IMR-90 (cell line): ENCODE measurements around the gene DIAPH2. TPM values are rescaled to one million over a fixed set of nuclear protein-coding genes. Genes with fewer than 3 reads are reported as not detected.

ENCODE experiments used
- ATAC-seq: fragments of 200-7000 bp; cut with Tn5 transposase; 2 replicates; pipeline ENCODE4 v1.9.1; 2020; ENCODE audit warnings: low read depth, mild to moderate bottlenecking, moderate library complexity
- BruUV-seq: library from RNA; stranded (reverse); fragments of 400-500 nt; replicated peaks from 2 replicates; lab custom pipeline; 2021; lab: Mats Ljungman, UMichigan
- CTCF ChIA-PET: fragments of 300-600 bp; formaldehyde crosslinking; extraction: SDS; loops from one replicate; lab custom pipeline; 2021; ENCODE audit warnings: antibody characterized with exemption; lab: Yijun Ruan, JAX
- POLR2A ChIA-PET: fragments of 300-600 bp; sonication (Branson Sonifier 250); formaldehyde crosslinking; loops from one replicate; lab custom pipeline; 2022; ENCODE audit warnings: antibody characterized with exemption; ENCODE audit not compliant: unreplicated experiment; lab: Charles Lee
- DNase-seq: peaks from one replicate; pipeline ENCODE4 v3.0.0; 2013
- H2AFZ ChIP-seq: replicated peaks from 2 replicates; pipeline ENCODE3; 2013; ENCODE audit warnings: low read length, mild to moderate bottlenecking; ENCODE audit not compliant: poor library complexity
- H2AK5ac ChIP-seq: 2 replicates; pipeline ENCODE4 v1.6.1; 2013; ENCODE audit warnings: low read depth, low read length, inconsistent platforms
- H2AK9ac ChIP-seq: replicated peaks from 2 replicates; pipeline ENCODE3; 2013; ENCODE audit warnings: mild to moderate bottlenecking, low read depth, low read length, moderate library complexity; ENCODE audit not compliant: poor library complexity
- H2BK120ac ChIP-seq: 2 replicates; pipeline ENCODE4 v1.6.1; 2013; ENCODE audit warnings: low read depth, low read length, inconsistent platforms
- H2BK15ac ChIP-seq: 3 replicates; pipeline ENCODE4 v1.6.1; 2013; ENCODE audit warnings: low read depth, low read length, inconsistent platforms
- H2BK20ac ChIP-seq: 2 replicates; pipeline ENCODE4 v1.6.1; 2013; ENCODE audit warnings: low read depth, mild to moderate bottlenecking, inconsistent platforms, low read length, moderate library complexity
- H2BK5ac ChIP-seq: 2 replicates; pipeline ENCODE4 v1.6.1; 2013; ENCODE audit warnings: mild to moderate bottlenecking, low read depth, low read length, inconsistent platforms; ENCODE audit not compliant: poor library complexity, severe bottlenecking
- H3K14ac ChIP-seq: replicated peaks from 2 replicates; pipeline ENCODE4 v1.6.1; 2013; ENCODE audit warnings: low read depth, low read length, inconsistent platforms
- H3K18ac ChIP-seq: 2 replicates; pipeline ENCODE4 v1.6.1; 2013; ENCODE audit warnings: low read depth, low read length, control low read depth
- H3K23ac ChIP-seq: 2 replicates; pipeline ENCODE4 v1.6.1; 2013; ENCODE audit warnings: low read depth, low read length, inconsistent platforms
- H3K27ac ChIP-seq: 2 replicates; pipeline ENCODE4 v1.5.1; 2013; ENCODE audit warnings: mild to moderate bottlenecking, control low read depth, low read length; ENCODE audit not compliant: insufficient read depth
- H3K27me3 ChIP-seq: 2 replicates; pipeline ENCODE4 v1.6.1; 2013; ENCODE audit warnings: low read length; ENCODE audit not compliant: control insufficient read depth, insufficient read depth
- H3K36me3 ChIP-seq: 2 replicates; pipeline ENCODE4 v1.6.1; 2013; ENCODE audit warnings: low read length, mixed read lengths; ENCODE audit not compliant: control insufficient read depth, insufficient read depth
- H3K4ac ChIP-seq: 2 replicates; pipeline ENCODE4 v1.6.1; 2013; ENCODE audit warnings: low read depth, low read length, inconsistent platforms
- H3K4me1 ChIP-seq: 2 replicates; pipeline ENCODE4 v1.6.1; 2013; ENCODE audit warnings: low read length, mixed read lengths; ENCODE audit not compliant: control insufficient read depth, insufficient read depth
- H3K4me2 ChIP-seq: 2 replicates; pipeline ENCODE4 v1.6.1; 2013; ENCODE audit warnings: low read depth, mild to moderate bottlenecking, control low read depth, low read length, moderate library complexity
- H3K4me3 ChIP-seq: 2 replicates; pipeline ENCODE4 v1.5.1; 2013; ENCODE audit warnings: low read depth, mild to moderate bottlenecking, control low read depth, low read length, moderate library complexity; ENCODE audit not compliant: insufficient read depth
- H3K56ac ChIP-seq: 2 replicates; pipeline ENCODE4 v1.6.1; 2013; ENCODE audit warnings: low read length, inconsistent platforms; ENCODE audit not compliant: insufficient read depth; ENCODE audit errors: extremely low read depth
- H3K79me1 ChIP-seq, 2 experiments: 2 replicates each; pipeline ENCODE4 v1.6.1; 2013; ENCODE audit warnings: low read length in 2 of 2, inconsistent platforms in 1 of 2, low read depth in 1 of 2
- H3K9ac ChIP-seq: 2 replicates; pipeline ENCODE4 v1.6.1; 2013; ENCODE audit warnings: low read depth, low read length, control low read depth
- H3K9me1 ChIP-seq: 2 replicates; pipeline ENCODE4 v1.6.1; 2013; ENCODE audit warnings: low read length, inconsistent platforms; ENCODE audit not compliant: insufficient read depth
- H3K9me3 ChIP-seq: 2 replicates; pipeline ENCODE4 v1.6.1; 2013; ENCODE audit warnings: low read length; ENCODE audit not compliant: control insufficient read depth, insufficient read depth
- H4K20me1 ChIP-seq: 2 replicates; pipeline ENCODE4 v1.6.1; 2013; ENCODE audit warnings: low read length, inconsistent platforms; ENCODE audit not compliant: insufficient read depth
- H4K5ac ChIP-seq: 2 replicates; pipeline ENCODE4 v1.6.1; 2013; ENCODE audit warnings: mild to moderate bottlenecking, low read depth, low read length, control low read depth
- H4K8ac ChIP-seq, 2 experiments: 2 replicates each; pipeline ENCODE4 v1.6.1; 2013; ENCODE audit warnings: low read depth in 2 of 2, low read length in 2 of 2, control low read depth in 1 of 2, inconsistent platforms in 1 of 2
- H4K91ac ChIP-seq: 2 replicates; pipeline ENCODE4 v1.6.1; 2013; ENCODE audit warnings: low read depth, low read length, inconsistent platforms; ENCODE audit not compliant: insufficient read depth
- MAFK ChIP-seq: IDR thresholded peaks from 2 replicates; pipeline ENCODE4 v1.6.1; 2012; ENCODE audit warnings: low read depth, low read length, improper control_type of control experiment
- WGBS, 2 experiments: methylation state at CpG; one replicate each; pipeline versions ENCODE4 v1.1.5 to v1.1.7; 2013; ENCODE audit warnings: missing lambda C conversion rate in 2 of 2; ENCODE audit not compliant: insufficient read length in 1 of 2; ENCODE audit errors: extremely low coverage in 2 of 2; 5-methylcytosine and 5-hydroxymethylcytosine counted together
- dilution Hi-C: fragments of 300-500 bp; cut with HindIII; formaldehyde crosslinking; loops from one replicate; pipeline ENCODE4 v1.14.3; 2018; ENCODE audit warnings: low sequenced_read_pairs; ENCODE audit not compliant: unreplicated experiment
- in situ Hi-C: fragments of 300-500 bp; cut with MboI; formaldehyde crosslinking; loops from 3 replicates; pipeline ENCODE4 v1.14.3; 2019; ENCODE audit warnings: low sequenced_read_pairs, inconsistent platforms, mixed read lengths
- intact Hi-C: fragments of 100-400 bp; cut with micrococcal nuclease; formaldehyde crosslinking; loops from 2 replicates; pipeline ENCODE4 v1.10.0; 2022
- polyA plus RNA-seq, 3 experiments: library from polyadenylated mRNA; depleted of rRNA; stranded (reverse); fragments of >200 nt; gene quantifications; 2 replicates each; pipeline ENCODE4 v1.2.3, GENCODE V29; 2012; ENCODE audit warnings: low replicate concordance in 1 of 3
- total RNA-seq: library from RNA; depleted of rRNA; stranded (reverse); fragments of >200 nt; gene quantifications from 2 replicates; pipeline ENCODE4 v1.2.3, GENCODE V29; 2012

The DIAPH2 gene
- total and polyA plus RNA-seq, 2 of the 4 experiments (the other 2 are of a cell fraction): 3.6 to 19.9 TPM

GRCh38 chrX:97498093-97498492, 813.5 kb downstream of the DIAPH2 start:
- H3K36me3 ChIP-seq: no peaks in the 10 kb centered on the region
- H2AK5ac ChIP-seq: no peak overlapping the region
- no peak overlapping the region for H2AK9ac ChIP-seq
- no peaks in the 10 kb centered on the region for H4K20me1 ChIP-seq
- H2BK20ac ChIP-seq: no peak overlapping the region
- no peak overlapping the region for H3K23ac ChIP-seq
- H4K5ac ChIP-seq: no peak overlapping the region
- ATAC-seq (no peak), DNase-seq (no peak)
- intact Hi-C loops (no loop called here), dilution Hi-C loops (no loop called here), in situ Hi-C loops (no loop called here)
- no peak overlapping the region for H3K27ac ChIP-seq
- H3K14ac ChIP-seq: no peak overlapping the region
- ChIA-PET CTCF (no interaction called here), POLR2A (no interaction called here)
- no peak overlapping the region for H3K9ac ChIP-seq
- no CpG with 5 or more reads among the region's 2 CpGs for WGBS, 2 experiments
- no peak overlapping the region for H3K4me2 ChIP-seq
- H3K79me1 ChIP-seq: no peaks in the 10 kb centered on the region
- no peak overlapping the region for H2AFZ ChIP-seq
- BruUV-seq: no TSS peak
- no peak overlapping the region for H3K4me3 ChIP-seq
- no peak overlapping the region for H4K8ac ChIP-seq
- no peak overlapping the region for H2BK5ac ChIP-seq
- H3K4ac ChIP-seq: no peak overlapping the region
- TF ChIP-seq MAFK: no peak
- no peak overlapping the region for H2BK120ac ChIP-seq
- H3K9me3 ChIP-seq: no peaks in the 10 kb centered on the region
- no peak overlapping the region for H3K18ac ChIP-seq
- H3K4me1 ChIP-seq: no peaks in the 10 kb centered on the region
- H2BK15ac ChIP-seq: no peak overlapping the region
- no peaks in the 10 kb centered on the region for H3K9me1 ChIP-seq
- H3K56ac ChIP-seq: no peak overlapping the region
- no peaks in the 10 kb centered on the region for H3K27me3 ChIP-seq
- H4K91ac ChIP-seq: no peak overlapping the region
